SJSA1 (cell line): ENCODE results near the gene IBA57. TPM values are rescaled to one million over a fixed set of nuclear protein-coding genes. Genes with fewer than 3 reads are reported as not detected.

Experiments
- DNase-seq, 2 experiments: peaks; one replicate each; pipeline ENCODE4 v3.0.0-alpha.2; 2015 to 2020; ENCODE audit warnings: low spot score in 2 of 2, low read depth in 1 of 2
- H3K27ac ChIP-seq: fragments of 250-450 bp; sonication (Bioruptor Pico); 2 replicates; pipeline ENCODE4 v1.5.1; 2020; ENCODE audit warnings: mild to moderate bottlenecking, moderate library complexity
- H3K27me3 ChIP-seq: fragments of 250-450 bp; sonication (Bioruptor Pico); replicated peaks from 2 replicates; pipeline ENCODE4 v1.5.1; 2020; ENCODE audit warnings: mild to moderate bottlenecking, moderate library complexity
- H3K36me3 ChIP-seq: fragments of 250-450 bp; sonication (Bioruptor Pico); 2 replicates; pipeline ENCODE4 v1.5.1; 2020; ENCODE audit warnings: mild to moderate bottlenecking
- H3K4me1 ChIP-seq: fragments of 250-450 bp; sonication (Bioruptor Pico); replicated peaks from 2 replicates; pipeline ENCODE4 v1.6.1; 2021; ENCODE audit warnings: mild to moderate bottlenecking
- H3K4me3 ChIP-seq: fragments of 250-450 bp; sonication (Bioruptor Pico); 2 replicates; pipeline ENCODE4 v1.5.1; 2020; ENCODE audit warnings: mild to moderate bottlenecking
- H3K9me3 ChIP-seq: fragments of 250-450 bp; sonication (Bioruptor Pico); replicated peaks from 2 replicates; pipeline ENCODE4 v1.5.1; 2020; ENCODE audit warnings: mild to moderate bottlenecking
- total RNA-seq: library from RNA; depleted of rRNA; stranded (reverse); fragments of >200 nt; shearing (Covaris generic); gene quantifications from 2 replicates; pipeline ENCODE4 v1.2.3, GENCODE V29; 2014

Gene IBA57
- total RNA-seq, 1 experiment from 2014 or later: 4.3 TPM

GRCh38 chr1:228156515-228156881 is 9.1 kb upstream of the IBA57 start:
- H3K4me1 ChIP-seq: no peaks in the 10 kb centered on the region
- no peak overlapping the region for H3K4me3 ChIP-seq
- H3K27me3 ChIP-seq: no peaks in the 10 kb centered on the region
- DNase-seq: no peak
- H3K27ac ChIP-seq: no peak overlapping the region
- H3K36me3 ChIP-seq: no peaks in the 10 kb centered on the region
- H3K9me3 ChIP-seq: no peaks in the 10 kb centered on the region

GRCh38 chr1:228156941-228157728 is 8.5 kb upstream of the IBA57 start:
- H3K27me3 ChIP-seq: no peaks in the 10 kb centered on the region
- no peak overlapping the region for H3K27ac ChIP-seq
- DNase-seq: no peak
- H3K4me1 ChIP-seq: no peaks in the 10 kb centered on the region
- no peak overlapping the region for H3K4me3 ChIP-seq
- no peaks in the 10 kb centered on the region for H3K36me3 ChIP-seq
- H3K9me3 ChIP-seq: no peaks in the 10 kb centered on the region

- H3K9me3 ChIP-seq: no peaks in the 10 kb centered on the region
- no peak overlapping the region for H3K27ac ChIP-seq
- H3K4me3 ChIP-seq: no peak overlapping the region
- DNase-seq: no peak
- no peaks in the 10 kb centered on the region for H3K4me1 ChIP-seq
- H3K27me3 ChIP-seq: no peaks in the 10 kb centered on the region
- H3K36me3 ChIP-seq: no peaks in the 10 kb centered on the region
Measured at GRCh38 chr1:228157729-228158126, 7.9 kb upstream of the IBA57 start.

- Histone ChIP-seq H3K4me3 (no peak overlapping the region), H3K27me3 (no peaks in the 10 kb centered on the region), H3K9me3 (no peaks in the 10 kb centered on the region), H3K36me3 (no peaks in the 10 kb centered on the region), H3K4me1 (no peaks in the 10 kb centered on the region), H3K27ac (no peak overlapping the region)
- no peak for DNase-seq
Measured at GRCh38 chr1:228158151-228159007, 7.2 kb upstream of the IBA57 start.

- Histone ChIP-seq H3K4me3 (no peak overlapping the region), H3K9me3 (no peaks in the 10 kb centered on the region), H3K27ac (no peak overlapping the region), H3K27me3 (no peaks in the 10 kb centered on the region), H3K36me3 (no peaks in the 10 kb centered on the region), H3K4me1 (no peaks in the 10 kb centered on the region)
- DNase-seq: no peak
Measured at GRCh38 chr1:228159008-228159665, 6.5 kb upstream of the IBA57 start.

DNA sequence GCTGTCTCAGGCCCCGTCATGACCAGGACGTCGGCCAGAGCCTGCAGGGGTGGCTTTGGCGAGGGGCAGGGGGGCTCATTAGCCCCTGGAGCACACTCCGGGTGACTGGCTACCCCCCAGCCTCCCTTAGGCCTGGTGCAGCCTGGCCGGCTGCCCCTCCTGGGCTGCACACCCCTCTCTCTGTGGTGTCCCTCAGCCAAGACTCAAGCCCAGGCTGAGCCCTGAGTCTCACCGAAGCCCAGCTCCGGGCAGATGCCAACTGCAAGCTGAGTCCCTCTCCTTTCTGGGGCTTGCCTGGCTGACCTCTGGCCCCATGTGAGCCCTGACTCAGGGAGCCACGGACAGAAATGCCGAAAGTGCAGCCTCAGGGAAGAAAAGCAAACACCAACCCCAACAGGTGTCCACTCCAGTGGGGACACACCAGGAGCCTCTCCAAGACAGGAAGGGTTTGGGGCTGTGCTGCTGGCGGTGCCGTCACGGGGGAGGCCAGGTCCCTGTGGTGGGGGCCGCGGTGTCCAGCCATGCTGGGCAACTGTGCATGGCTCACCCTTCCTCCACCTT is 5.3 kb upstream of the IBA57 start:
- Histone ChIP-seq H3K9me3 (no peaks in the 10 kb centered on the region), H3K4me1 (0 out of 2 replicates have a peak, but pooled peaks cover 3% of the 10 kb centered on the region), H3K4me3 (no peak overlapping the region), H3K36me3 (no peaks in the 10 kb centered on the region), H3K27ac (no peak overlapping the region), H3K27me3 (no peaks in the 10 kb centered on the region)
- no peak for DNase-seq

- no peak for DNase-seq
- no peak overlapping the region for H3K27ac ChIP-seq
Measured at GRCh38 chr1:228161362-228161761, 4.2 kb upstream of the IBA57 start.

GRCh38 chr1:228161866-228162265 is 3.7 kb upstream of the IBA57 start:
- Histone ChIP-seq H3K4me3 (no peak overlapping the region), H3K27me3 (no peaks in the 10 kb centered on the region), H3K36me3 (peaks cover 3% of the 10 kb centered on the region), H3K9me3 (no peaks in the 10 kb centered on the region), H3K27ac (no peak overlapping the region), H3K4me1 (peaks cover 9% of the 10 kb centered on the region)
- DNase-seq: no peak

More at GRCh38 chr1:228161362-228161761, 4.2 kb upstream of the IBA57 start:
- Histone ChIP-seq H3K4me1 (peaks cover 4% of the 10 kb centered on the region), H3K27me3 (no peaks in the 10 kb centered on the region), H3K4me3 (no peak overlapping the region), H3K36me3 (peaks cover 3% of the 10 kb centered on the region), H3K9me3 (no peaks in the 10 kb centered on the region)

GRCh38 chr1:228162286-228163006 is 3.2 kb upstream of the IBA57 start:
- H3K27ac ChIP-seq: no peak overlapping the region
- H3K4me1 ChIP-seq: peaks cover 10% of the 10 kb centered on the region
- peaks cover 3% of the 10 kb centered on the region for H3K36me3 ChIP-seq
- H3K9me3 ChIP-seq: no peaks in the 10 kb centered on the region
- DNase-seq: no peak
- H3K4me3 ChIP-seq: no peak overlapping the region
- no peaks in the 10 kb centered on the region for H3K27me3 ChIP-seq

GRCh38 chr1:228163007-228163753 is 2.4 kb upstream of the IBA57 start:
- no peak for DNase-seq
- Histone ChIP-seq H3K36me3 (peaks cover 3% of the 10 kb centered on the region), H3K4me1 (peaks cover 10% of the 10 kb centered on the region), H3K27ac (no peak overlapping the region), H3K27me3 (no peaks in the 10 kb centered on the region), H3K4me3 (no peak overlapping the region), H3K9me3 (no peaks in the 10 kb centered on the region)

DNA sequence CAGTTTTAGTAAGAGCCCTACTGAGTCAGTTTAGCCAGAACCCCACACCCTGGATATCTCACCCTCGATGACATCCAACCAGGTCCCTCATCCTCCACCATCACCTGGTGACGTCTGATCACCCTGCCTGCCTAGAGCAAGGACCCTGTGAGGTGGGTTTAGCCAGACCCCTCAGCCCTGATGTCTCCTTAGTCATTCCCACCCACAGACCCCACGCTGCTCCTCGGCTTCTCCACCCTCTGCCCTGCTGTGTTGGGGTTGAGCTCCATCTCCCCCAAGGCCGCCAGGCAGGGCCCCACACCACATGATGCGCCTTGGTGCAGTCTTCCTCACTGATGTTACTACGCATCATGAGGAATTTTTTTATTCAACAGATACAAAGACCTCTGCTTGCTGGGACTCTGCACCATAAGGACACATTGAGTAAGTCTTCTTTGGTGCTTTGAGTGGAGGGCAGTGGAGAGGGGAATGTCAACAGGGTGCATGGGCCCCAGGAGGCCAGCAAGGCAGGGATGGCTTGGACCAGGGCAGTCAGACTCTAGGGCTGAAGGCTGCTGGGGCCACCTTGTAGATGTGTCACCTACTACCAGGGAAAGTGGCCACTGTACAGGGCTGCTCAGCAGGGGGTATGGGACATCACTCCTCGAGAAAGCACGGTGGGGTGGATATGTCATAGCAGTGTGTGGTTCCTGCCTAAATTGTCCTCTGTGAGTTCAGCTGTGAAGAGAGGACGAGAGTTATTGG is 1.7 kb upstream of the IBA57 start:
- Histone ChIP-seq H3K27ac (no peak overlapping the region), H3K9me3 (no peaks in the 10 kb centered on the region), H3K27me3 (no peaks in the 10 kb centered on the region), H3K4me1 (peaks cover 10% of the 10 kb centered on the region), H3K4me3 (no peak overlapping the region), H3K36me3 (peaks cover 3% of the 10 kb centered on the region)
- no peak for DNase-seq
